HepG2 (cell line): Measurements from ENCODE around the gene STARD13. TPM values are rescaled to one million over a fixed set of nuclear protein-coding genes. Genes with fewer than 3 reads are reported as not detected.

ENCODE experiments used
- CEBPG ChIP-seq: IDR thresholded peaks from 2 replicates; pipeline ENCODE4 v1.6.1; 2016
- ELK4 ChIP-seq: sonication (generic); formaldehyde crosslinking; IDR thresholded peaks from 2 replicates; pipeline ENCODE4 v1.9.0; 2021; ENCODE audit warnings: missing genetic modification reagents, borderline replicate concordance
- KDM3A ChIP-seq: IDR thresholded peaks from 2 replicates; pipeline ENCODE4 v1.6.1; 2018; ENCODE audit warnings: low read depth, missing compliant biosample characterization
- MED1 ChIP-seq: sonication (generic); formaldehyde crosslinking; IDR thresholded peaks from 2 replicates; pipeline ENCODE4 v1.4.0; 2020; ENCODE audit warnings: missing genetic modification reagents
- MTF2 ChIP-seq: sonication (generic); formaldehyde crosslinking; IDR thresholded peaks from 2 replicates; pipeline ENCODE4 v1.5.0; 2020; ENCODE audit warnings: missing genetic modification reagents, borderline replicate concordance
- MYC ChIP-seq: sonication (generic); formaldehyde crosslinking; IDR thresholded peaks from 2 replicates; pipeline ENCODE4 v1.9.0; 2021; ENCODE audit warnings: missing genetic modification reagents, borderline replicate concordance
- SALL1 ChIP-seq: sonication (generic); formaldehyde crosslinking; IDR thresholded peaks from 2 replicates; pipeline ENCODE4 v1.8.0; 2022; ENCODE audit warnings: mild to moderate bottlenecking, missing genetic modification reagents
- XRCC5 ChIP-seq: fragments of 200-400 bp; formaldehyde crosslinking; optimal IDR thresholded peaks from 2 replicates; pipeline ENCODE3; 2017; ENCODE audit warnings: mild to moderate bottlenecking, low read length
- ZC3H4 ChIP-seq: sonication (generic); formaldehyde crosslinking; IDR thresholded peaks from 2 replicates; pipeline ENCODE4 v1.4.0; 2020; ENCODE audit warnings: missing genetic modification reagents, borderline replicate concordance
- ZNF136 ChIP-seq: sonication (generic); formaldehyde crosslinking; IDR thresholded peaks from 2 replicates; pipeline ENCODE4 v1.8.1; 2022; ENCODE audit warnings: low read depth, mild to moderate bottlenecking, moderate library complexity, missing genetic modification reagents
- ZNF260 ChIP-seq: sonication (generic); formaldehyde crosslinking; IDR thresholded peaks from 2 replicates; pipeline ENCODE4 v1.4.0; 2020; ENCODE audit warnings: missing genetic modification reagents, low read depth, mild to moderate bottlenecking, borderline replicate concordance
- ZNF343 ChIP-seq: sonication (generic); formaldehyde crosslinking; IDR thresholded peaks from 2 replicates; pipeline ENCODE4 v1.4.0; 2020; ENCODE audit warnings: mild to moderate bottlenecking, missing genetic modification reagents
- ZNF543 ChIP-seq: sonication (generic); formaldehyde crosslinking; IDR thresholded peaks from 2 replicates; pipeline ENCODE4 v1.4.0; 2020; ENCODE audit warnings: mild to moderate bottlenecking, missing genetic modification reagents
- ZNF670 ChIP-seq: sonication (generic); formaldehyde crosslinking; IDR thresholded peaks from 2 replicates; pipeline ENCODE4 v1.8.0; 2022; ENCODE audit warnings: mild to moderate bottlenecking, missing genetic modification reagents, borderline replicate concordance
- ZNF724P ChIP-seq: sonication (generic); formaldehyde crosslinking; IDR thresholded peaks from 2 replicates; pipeline ENCODE4 v1.8.0; 2022; ENCODE audit warnings: missing genetic modification reagents, borderline replicate concordance
- polyA plus RNA-seq, 8 experiments: library from polyadenylated mRNA; depleted of rRNA in 3 of 8; stranded (reverse) in 7 of 8; unstranded in 1 of 8; fragments of >200 nt; fragmentation: Illumina TruSeq in 4 of 8; extraction: Trizol in 4 of 8; gene quantifications; 2 replicates each; pipeline versions ENCODE4 v1.2.1 to v1.2.3, GENCODE V29; 2011 to 2016; ENCODE audit warnings: low read depth in 4 of 8, missing spikeins in 1 of 8, mixed read lengths in 1 of 8; ENCODE audit not compliant: insufficient read depth in 1 of 8
- total RNA-seq, 5 experiments: library from RNA; depleted of rRNA; stranded (reverse); fragments of >200 nt; fragmentation: Illumina TruSeq; extraction: Trizol; gene quantifications; 2 replicates each; pipeline ENCODE4 v1.2.3, GENCODE V29; 2016; ENCODE audit warnings: low read depth in 1 of 5
- TF ChIP-seq, protein P1 (sequence below): sonication (generic); formaldehyde crosslinking; conservative IDR thresholded peaks from 2 replicates; pipeline ENCODE4 v1.4.0; 2020; ENCODE audit warnings: missing genetic modification reagents
- TF ChIP-seq, protein P2 (sequence below): sonication (generic); formaldehyde crosslinking; IDR thresholded peaks from 2 replicates; pipeline ENCODE4 v1.4.0; 2020; ENCODE audit warnings: low read depth, mild to moderate bottlenecking, missing genetic modification reagents
- TF ChIP-seq, protein P3 (sequence below): sonication (generic); formaldehyde crosslinking; IDR thresholded peaks from 2 replicates; pipeline ENCODE4 v1.8.1; 2022; ENCODE audit warnings: low read depth, mild to moderate bottlenecking, missing genetic modification reagents
- TF ChIP-seq, protein P4 (sequence below): sonication (generic); formaldehyde crosslinking; IDR thresholded peaks from 2 replicates; pipeline ENCODE4 v1.8.0; 2022; ENCODE audit warnings: missing genetic modification reagents, mild to moderate bottlenecking, moderate library complexity, borderline replicate concordance

Gene STARD13
- total and polyA plus RNA-seq, 2 of the 13 experiments (the other 11 are each of a cell fraction or from before 2014, with no cell fraction given) = 12.8 to 14.3 TPM

DNA sequence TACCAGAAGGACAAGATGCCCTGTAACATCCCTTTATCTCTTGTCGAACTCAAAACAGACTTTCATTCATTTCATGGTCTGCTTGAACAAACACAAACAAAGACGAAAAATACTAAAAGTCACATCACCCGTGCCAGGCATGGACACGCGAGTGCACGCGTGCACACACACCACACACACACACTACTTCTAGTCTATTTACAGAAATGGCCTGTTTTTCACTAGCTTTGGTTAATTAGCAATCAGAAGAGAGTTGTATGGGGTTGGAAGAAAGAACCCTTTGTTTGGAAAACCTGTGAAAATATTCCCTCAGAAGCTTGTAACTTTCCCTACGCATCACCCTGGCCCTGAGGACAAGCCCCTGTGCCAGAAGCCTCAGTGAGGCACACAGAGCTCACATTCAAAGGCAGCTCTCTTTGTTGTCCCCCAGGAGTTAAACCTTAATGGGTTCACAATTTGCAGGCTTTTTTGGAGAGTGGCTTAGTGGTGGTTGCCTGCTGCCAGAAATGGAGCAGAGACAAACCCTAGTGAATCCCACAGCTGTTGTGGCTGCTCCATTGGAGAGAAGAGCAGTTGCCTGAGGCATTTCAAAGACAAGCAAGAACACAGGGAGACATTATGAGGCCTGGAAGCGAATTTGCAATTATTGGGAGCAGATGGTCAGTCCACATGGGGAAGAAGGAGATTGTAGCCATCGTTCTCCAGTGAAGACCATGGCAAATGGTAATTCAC lies 55.9 kb downstream of the STARD13 start (continued):
- TF ChIP-seq, protein P1, sequence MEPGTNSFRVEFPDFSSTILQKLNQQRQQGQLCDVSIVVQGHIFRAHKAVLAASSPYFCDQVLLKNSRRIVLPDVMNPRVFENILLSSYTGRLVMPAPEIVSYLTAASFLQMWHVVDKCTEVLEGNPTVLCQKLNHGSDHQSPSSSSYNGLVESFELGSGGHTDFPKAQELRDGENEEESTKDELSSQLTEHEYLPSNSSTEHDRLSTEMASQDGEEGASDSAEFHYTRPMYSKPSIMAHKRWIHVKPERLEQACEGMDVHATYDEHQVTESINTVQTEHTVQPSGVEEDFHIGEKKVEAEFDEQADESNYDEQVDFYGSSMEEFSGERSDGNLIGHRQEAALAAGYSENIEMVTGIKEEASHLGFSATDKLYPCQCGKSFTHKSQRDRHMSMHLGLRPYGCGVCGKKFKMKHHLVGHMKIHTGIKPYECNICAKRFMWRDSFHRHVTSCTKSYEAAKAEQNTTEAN (CRISPR knock-in tag) = peak; percentile 100
- TF ChIP-seq ZC3H4 (CRISPR knock-in tag) (no peak), XRCC5 (peak; percentile 35), KDM3A (no peak), ELK4 (CRISPR knock-in tag) (no peak), MED1 (CRISPR knock-in tag) (peak; percentile 92), ZNF670 (CRISPR knock-in tag) (no peak), MTF2 (CRISPR knock-in tag) (no peak), ZNF343 (CRISPR knock-in tag) (no peak), ZNF260 (CRISPR knock-in tag) (no peak), MYC (CRISPR knock-in tag) (0 out of 2 replicates have a peak, but pooled peaks have one; percentile 29), SALL1 (CRISPR knock-in tag) (peak; percentile 92), CEBPG (CRISPR knock-in tag) (peak; percentile 34; the same call in 1 of the 2 replicates), ZNF136 (CRISPR knock-in tag) (0 out of 2 replicates have a peak, but pooled peaks have one; percentile 63), ZNF724P (CRISPR knock-in tag) (no peak), ZNF543 (CRISPR knock-in tag) (peak; percentile 65; the same call in 1 of the 2 replicates)
- TF ChIP-seq, protein P2, sequence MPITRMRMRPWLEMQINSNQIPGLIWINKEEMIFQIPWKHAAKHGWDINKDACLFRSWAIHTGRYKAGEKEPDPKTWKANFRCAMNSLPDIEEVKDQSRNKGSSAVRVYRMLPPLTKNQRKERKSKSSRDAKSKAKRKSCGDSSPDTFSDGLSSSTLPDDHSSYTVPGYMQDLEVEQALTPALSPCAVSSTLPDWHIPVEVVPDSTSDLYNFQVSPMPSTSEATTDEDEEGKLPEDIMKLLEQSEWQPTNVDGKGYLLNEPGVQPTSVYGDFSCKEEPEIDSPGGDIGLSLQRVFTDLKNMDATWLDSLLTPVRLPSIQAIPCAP (CRISPR knock-in tag) = no peak
- TF ChIP-seq, protein P3, sequence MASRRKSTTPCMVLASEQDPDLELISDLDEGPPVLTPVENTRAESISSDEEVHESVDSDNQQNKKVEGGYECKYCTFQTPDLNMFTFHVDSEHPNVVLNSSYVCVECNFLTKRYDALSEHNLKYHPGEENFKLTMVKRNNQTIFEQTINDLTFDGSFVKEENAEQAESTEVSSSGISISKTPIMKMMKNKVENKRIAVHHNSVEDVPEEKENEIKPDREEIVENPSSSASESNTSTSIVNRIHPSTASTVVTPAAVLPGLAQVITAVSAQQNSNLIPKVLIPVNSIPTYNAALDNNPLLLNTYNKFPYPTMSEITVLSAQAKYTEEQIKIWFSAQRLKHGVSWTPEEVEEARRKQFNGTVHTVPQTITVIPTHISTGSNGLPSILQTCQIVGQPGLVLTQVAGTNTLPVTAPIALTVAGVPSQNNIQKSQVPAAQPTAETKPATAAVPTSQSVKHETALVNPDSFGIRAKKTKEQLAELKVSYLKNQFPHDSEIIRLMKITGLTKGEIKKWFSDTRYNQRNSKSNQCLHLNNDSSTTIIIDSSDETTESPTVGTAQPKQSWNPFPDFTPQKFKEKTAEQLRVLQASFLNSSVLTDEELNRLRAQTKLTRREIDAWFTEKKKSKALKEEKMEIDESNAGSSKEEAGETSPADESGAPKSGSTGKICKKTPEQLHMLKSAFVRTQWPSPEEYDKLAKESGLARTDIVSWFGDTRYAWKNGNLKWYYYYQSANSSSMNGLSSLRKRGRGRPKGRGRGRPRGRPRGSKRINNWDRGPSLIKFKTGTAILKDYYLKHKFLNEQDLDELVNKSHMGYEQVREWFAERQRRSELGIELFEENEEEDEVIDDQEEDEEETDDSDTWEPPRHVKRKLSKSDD (CRISPR knock-in tag) = no peak
- TF ChIP-seq, protein P4, sequence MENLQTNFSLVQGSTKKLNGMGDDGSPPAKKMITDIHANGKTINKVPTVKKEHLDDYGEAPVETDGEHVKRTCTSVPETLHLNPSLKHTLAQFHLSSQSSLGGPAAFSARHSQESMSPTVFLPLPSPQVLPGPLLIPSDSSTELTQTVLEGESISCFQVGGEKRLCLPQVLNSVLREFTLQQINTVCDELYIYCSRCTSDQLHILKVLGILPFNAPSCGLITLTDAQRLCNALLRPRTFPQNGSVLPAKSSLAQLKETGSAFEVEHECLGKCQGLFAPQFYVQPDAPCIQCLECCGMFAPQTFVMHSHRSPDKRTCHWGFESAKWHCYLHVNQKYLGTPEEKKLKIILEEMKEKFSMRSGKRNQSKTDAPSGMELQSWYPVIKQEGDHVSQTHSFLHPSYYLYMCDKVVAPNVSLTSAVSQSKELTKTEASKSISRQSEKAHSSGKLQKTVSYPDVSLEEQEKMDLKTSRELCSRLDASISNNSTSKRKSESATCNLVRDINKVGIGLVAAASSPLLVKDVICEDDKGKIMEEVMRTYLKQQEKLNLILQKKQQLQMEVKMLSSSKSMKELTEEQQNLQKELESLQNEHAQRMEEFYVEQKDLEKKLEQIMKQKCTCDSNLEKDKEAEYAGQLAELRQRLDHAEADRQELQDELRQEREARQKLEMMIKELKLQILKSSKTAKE (CRISPR knock-in tag) = peak; percentile 52; the same call in 1 of the 2 replicates
